Fibroblast of villous mesenchyme (primary cell): ENCODE results near the gene PCP4. TPM values are rescaled to one million over a fixed set of nuclear protein-coding genes. Genes with fewer than 3 reads are reported as not detected.
"Not testable (repeated sequence)": the region's sequence is repeated elsewhere in the genome, so short reads cannot be mapped to it uniquely, and the experiment has no call there.

ENCODE experiments used
- DNase-seq: peaks from one replicate; pipeline ENCODE4 v3.0.0-alpha.2; 2010; ENCODE audit warnings: low read depth
- H3K4me3 ChIP-seq: 2 replicates; pipeline ENCODE4 v1.5.1; 2011; ENCODE audit warnings: low read depth, mild to moderate bottlenecking, low read length
- total RNA-seq: library from RNA; depleted of rRNA; stranded (reverse); fragments of >200 nt; gene quantifications from 2 replicates; pipeline ENCODE4 v1.2.3, GENCODE V29; 2012
- TF ChIP-seq, protein P1 (sequence below): IDR thresholded peaks from 2 replicates; pipeline ENCODE4 v1.5.1; 2012; ENCODE audit warnings: low read depth, mild to moderate bottlenecking, low read length; ENCODE audit not compliant: insufficient read depth

Gene PCP4
- total RNA-seq, 1 donor = not detected

DNA sequence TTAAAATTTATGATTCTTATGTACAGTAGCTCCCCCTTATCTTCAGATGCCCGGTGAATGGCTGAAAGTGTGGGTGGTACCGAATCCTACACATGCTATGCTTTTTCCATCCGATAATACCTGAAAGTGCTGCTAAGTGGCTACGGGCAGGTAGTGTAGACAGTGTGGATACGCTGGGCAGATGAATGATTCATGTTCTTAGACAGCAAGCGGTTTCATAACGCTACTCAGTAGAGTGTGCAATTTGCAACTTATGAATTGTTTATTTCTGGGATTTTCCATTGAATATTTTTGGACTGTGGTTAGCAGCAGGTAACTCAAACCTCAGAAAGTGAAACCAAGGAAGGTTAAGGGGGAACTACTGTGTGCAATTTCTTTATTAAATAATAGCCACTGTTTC is 7.5 kb downstream of the PCP4 start:
- no peak for DNase-seq
- no peak overlapping the region for H3K4me3 ChIP-seq
- TF ChIP-seq, protein P1, sequence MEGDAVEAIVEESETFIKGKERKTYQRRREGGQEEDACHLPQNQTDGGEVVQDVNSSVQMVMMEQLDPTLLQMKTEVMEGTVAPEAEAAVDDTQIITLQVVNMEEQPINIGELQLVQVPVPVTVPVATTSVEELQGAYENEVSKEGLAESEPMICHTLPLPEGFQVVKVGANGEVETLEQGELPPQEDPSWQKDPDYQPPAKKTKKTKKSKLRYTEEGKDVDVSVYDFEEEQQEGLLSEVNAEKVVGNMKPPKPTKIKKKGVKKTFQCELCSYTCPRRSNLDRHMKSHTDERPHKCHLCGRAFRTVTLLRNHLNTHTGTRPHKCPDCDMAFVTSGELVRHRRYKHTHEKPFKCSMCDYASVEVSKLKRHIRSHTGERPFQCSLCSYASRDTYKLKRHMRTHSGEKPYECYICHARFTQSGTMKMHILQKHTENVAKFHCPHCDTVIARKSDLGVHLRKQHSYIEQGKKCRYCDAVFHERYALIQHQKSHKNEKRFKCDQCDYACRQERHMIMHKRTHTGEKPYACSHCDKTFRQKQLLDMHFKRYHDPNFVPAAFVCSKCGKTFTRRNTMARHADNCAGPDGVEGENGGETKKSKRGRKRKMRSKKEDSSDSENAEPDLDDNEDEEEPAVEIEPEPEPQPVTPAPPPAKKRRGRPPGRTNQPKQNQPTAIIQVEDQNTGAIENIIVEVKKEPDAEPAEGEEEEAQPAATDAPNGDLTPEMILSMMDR = no peak

- no peak for DNase-seq
Observed at GRCh38 chr21:39881661-39882060, 14.4 kb downstream of the PCP4 start.

GRCh38 chr21:39882151-39882838 is 15.1 kb downstream of the PCP4 start:
- no peak overlapping the region for H3K4me3 ChIP-seq
- no peak for DNase-seq
- TF ChIP-seq, protein P1 = no peak

More at GRCh38 chr21:39881661-39882060, 14.4 kb downstream of the PCP4 start:
- H3K4me3 ChIP-seq = no peak overlapping the region
- TF ChIP-seq, protein P1 = no peak

- no peak for DNase-seq
- TF ChIP-seq, protein P1 = no peak
- H3K4me3 ChIP-seq = no peak overlapping the region
Observed at GRCh38 chr21:39882839-39883195, 15.6 kb downstream of the PCP4 start.

DNA sequence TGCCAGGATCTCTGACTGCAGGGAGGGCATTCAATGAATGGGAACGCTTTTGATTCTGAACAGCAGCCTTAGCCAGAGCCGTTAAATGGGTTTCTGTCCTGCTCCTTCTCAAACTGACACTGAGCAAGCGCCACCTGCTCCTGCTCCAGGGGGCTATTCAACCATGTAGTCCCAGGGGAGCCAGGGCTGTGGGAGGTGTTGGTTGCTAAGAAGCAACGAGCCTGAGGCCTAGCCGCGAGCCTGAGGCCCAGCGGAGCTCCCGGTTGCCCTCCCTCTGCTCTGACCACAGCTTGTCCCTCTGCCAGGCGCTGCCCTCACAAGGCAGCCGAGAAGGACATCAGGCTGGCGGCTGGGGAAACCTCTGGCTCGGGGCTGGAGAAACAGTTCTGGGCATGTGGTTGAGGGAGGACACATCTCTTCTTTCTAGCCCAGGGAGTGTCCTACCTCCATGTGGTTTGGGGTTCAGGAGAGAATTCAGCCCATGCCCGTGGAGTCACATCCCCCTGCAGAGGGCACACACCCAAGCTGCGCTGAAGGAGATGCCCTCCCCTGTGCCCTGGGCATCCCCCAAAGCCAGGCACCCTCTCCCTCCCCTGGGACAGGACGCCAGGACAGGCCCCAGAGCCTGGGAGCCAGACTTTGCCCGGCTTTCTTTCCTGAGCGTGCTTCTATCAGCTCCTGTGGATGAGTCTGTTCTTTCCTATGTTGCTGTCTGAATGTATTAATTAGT is 18.0 kb downstream of the PCP4 start:
- H3K4me3 ChIP-seq = no peak overlapping the region
- TF ChIP-seq, protein P1 = no peak
- no peak for DNase-seq

DNA sequence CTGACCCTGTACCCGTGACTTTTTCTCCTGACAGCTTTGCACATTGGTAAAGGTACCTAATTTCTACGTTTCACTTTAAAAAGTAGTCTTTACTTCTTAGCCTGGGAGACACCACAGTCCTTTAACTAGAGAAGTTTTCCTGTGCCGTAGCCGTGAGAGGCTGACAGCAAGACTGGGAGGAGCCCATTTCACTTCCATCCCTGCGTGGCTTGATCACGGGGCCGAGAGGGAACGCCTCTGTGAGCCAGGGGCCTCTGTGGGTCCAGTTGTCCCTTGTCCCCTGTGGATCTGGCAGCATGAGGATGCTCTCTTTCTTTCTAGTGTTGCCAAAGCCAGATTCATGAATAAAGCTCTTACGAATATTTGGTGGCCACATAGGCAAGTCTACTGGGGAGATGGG is 21.6 kb downstream of the PCP4 start:
- TF ChIP-seq, protein P1 = no peak
- no peak overlapping the region for H3K4me3 ChIP-seq
- DNase-seq = no peak

- TF ChIP-seq, protein P1 = no peak
- H3K4me3 ChIP-seq = no peak overlapping the region
- no peak for DNase-seq
Observed at GRCh38 chr21:39891111-39891510, 23.9 kb downstream of the PCP4 start.

DNA sequence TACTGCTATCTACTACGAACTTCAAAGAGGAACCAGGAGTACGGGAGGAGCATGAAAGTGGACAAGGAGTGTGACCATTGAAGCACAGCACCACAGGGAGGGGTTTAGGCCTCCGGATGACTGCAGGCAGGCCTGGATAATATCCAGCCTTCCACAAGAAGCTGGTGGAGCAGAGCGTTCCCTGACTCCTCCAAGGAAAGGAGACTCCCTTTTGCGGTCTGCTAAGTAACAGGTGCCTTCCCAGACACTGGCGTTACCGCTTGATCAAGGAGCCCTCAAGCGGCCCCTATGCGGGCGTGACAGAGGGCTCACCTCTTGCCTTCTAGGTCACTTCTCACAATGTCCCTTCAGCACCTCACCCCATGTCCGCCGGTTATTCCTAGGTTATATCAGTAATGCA is 24.6 kb downstream of the PCP4 start:
- not testable (repeated sequence) for H3K4me3 ChIP-seq, DNase-seq
